Measurements from ENCODE around the gene STYXL2.

DNA sequence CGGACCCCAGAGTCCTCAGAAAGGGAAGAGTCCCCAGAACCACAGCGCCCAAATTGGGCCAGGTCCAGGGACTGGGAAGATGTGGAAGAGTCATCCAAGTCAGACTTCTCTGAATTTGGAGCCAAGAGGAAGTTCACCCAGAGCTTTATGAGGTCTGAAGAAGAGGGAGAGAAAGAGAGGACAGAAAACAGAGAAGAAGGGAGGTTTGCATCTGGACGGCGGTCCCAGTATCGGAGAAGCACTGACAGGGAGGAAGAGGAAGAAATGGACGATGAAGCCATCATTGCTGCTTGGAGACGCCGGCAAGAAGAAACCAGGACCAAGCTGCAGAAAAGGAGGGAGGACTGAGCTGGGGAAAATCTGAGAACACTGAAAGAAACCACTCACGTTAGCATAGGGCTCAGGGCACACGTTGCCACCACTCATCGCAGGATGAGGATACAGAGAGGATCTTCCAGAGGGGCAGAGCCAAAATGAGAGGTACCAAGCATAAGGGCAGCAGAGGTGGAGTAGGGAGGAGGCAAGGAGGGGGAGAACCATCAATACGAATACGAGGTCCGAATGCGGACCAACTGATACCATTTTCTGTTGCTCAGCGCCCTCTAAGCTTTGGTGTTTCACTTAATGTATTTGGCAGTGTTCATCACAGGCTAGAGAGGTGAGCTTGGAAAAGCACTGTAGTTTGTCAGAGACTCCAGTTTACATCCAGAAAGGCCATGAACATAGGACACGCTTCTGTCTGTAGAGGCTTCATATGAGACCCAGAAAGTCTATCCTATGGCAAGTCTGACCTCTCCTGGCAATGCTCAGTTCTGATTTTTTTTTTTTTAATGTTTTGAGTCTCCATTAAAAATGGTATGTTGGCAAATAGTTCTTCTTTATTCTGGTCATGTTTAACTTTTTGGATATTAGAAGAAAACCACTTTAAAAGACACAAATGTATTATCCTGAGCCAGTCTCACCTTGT is 34.7 kb downstream of the STYXL2 start:
- no peak for TF ChIP-seq POLR2AphosphoS5 (IDR thresholded peaks at IDR 0.05; ENCODE audit: low read depth, low read length)
- TF ChIP-seq, protein P1, sequence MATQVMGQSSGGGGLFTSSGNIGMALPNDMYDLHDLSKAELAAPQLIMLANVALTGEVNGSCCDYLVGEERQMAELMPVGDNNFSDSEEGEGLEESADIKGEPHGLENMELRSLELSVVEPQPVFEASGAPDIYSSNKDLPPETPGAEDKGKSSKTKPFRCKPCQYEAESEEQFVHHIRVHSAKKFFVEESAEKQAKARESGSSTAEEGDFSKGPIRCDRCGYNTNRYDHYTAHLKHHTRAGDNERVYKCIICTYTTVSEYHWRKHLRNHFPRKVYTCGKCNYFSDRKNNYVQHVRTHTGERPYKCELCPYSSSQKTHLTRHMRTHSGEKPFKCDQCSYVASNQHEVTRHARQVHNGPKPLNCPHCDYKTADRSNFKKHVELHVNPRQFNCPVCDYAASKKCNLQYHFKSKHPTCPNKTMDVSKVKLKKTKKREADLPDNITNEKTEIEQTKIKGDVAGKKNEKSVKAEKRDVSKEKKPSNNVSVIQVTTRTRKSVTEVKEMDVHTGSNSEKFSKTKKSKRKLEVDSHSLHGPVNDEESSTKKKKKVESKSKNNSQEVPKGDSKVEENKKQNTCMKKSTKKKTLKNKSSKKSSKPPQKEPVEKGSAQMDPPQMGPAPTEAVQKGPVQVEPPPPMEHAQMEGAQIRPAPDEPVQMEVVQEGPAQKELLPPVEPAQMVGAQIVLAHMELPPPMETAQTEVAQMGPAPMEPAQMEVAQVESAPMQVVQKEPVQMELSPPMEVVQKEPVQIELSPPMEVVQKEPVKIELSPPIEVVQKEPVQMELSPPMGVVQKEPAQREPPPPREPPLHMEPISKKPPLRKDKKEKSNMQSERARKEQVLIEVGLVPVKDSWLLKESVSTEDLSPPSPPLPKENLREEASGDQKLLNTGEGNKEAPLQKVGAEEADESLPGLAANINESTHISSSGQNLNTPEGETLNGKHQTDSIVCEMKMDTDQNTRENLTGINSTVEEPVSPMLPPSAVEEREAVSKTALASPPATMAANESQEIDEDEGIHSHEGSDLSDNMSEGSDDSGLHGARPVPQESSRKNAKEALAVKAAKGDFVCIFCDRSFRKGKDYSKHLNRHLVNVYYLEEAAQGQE (IDR thresholded peaks at IDR 0.05; ENCODE audit: insufficient read depth in 1 of 2, low read depth in 2 of 2, low read length in 2 of 2), result no peak
